GM21786 (cell line): ENCODE data around the gene PHACTR1.
"Not testable (repeated sequence)": the region's sequence is repeated elsewhere in the genome, so short reads cannot be mapped to it uniquely, and the experiment has no call there.

Experiments used
- ATAC-seq: cut with Tn5 transposase; IDR thresholded peaks from one replicate; pipeline ENCODE4 v1.9.1; 2021; ENCODE audit not compliant: unreplicated experiment

The PHACTR1 gene

DNA sequence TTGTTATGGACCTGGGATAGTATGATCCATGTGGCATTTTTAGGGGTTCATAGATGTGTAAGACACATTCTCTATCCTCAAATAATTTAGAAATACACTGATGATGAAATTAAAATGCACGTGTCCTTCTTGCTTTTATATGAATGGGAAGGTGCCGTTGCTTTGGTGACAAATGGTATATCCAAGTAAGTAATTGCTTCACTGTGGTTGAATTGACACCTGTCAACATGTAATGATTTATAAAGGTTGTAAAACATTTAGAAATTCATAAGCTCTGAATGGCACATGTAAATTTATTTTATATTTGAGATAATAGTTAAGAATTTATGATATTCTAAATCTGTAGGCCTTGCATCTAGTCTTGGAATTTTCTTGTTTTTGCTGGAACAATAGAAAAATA, 227.0 kb downstream of the PHACTR1 start:
- no peak for ATAC-seq

GRCh38 chr6:12944001-12944400, 227.4 kb downstream of the PHACTR1 start:
- no peak for ATAC-seq

GRCh38 chr6:12944528-12944927, 228.0 kb downstream of the PHACTR1 start:
- not testable (repeated sequence) for ATAC-seq

DNA sequence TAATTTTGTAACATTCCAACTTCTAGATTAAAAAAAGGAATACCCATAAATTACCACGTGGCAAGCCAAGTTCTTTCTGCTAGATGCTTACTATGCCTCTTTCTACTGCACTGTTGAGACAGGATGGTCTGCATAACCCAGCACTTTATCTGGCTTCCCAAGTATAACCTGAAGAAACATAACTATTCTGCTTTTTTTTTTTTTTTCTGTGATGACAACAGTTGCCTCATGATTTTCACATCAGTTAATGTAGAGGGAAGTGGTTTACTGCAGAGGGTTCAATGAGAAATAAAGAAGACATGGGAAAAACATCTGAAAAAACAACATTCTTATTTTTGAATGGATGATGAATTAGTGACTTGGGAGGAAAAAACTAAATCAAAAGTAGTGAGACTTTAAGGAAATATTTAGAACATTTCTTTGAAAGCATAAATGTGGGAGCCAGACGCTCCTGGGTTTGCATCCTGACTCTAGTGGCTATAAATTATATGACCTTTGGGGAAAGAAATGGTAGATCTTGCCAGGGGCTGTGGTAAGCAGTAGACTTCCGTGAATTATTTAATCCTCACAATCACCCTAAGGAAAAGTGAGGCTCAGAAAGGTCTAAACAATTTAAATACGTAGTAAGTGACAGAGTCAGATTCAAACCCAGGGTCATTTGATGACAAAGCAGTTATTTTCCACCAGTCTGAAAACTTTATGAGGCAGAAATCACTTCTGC, 230.7 kb downstream of the PHACTR1 start:
- ATAC-seq, result no peak

DNA sequence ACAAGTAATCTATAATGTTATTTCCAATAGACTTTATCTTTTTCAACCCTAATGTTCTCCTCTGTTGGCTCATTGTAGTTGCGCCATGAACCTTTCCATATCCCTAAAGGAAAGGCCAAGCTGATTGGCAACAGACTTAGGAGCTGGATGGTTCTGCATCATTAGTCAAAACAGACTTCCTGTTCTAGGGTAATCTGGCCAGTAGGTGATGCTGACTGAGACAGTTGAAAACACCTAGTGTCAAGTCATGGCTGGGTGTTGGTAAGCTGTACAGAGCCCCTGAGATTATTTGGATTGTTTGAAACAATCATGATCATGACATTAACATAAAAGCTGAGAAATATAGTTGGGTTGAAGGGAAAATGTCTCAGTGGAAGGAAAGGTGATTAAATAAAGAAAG, 231.4 kb downstream of the PHACTR1 start:
- ATAC-seq, result no peak

DNA sequence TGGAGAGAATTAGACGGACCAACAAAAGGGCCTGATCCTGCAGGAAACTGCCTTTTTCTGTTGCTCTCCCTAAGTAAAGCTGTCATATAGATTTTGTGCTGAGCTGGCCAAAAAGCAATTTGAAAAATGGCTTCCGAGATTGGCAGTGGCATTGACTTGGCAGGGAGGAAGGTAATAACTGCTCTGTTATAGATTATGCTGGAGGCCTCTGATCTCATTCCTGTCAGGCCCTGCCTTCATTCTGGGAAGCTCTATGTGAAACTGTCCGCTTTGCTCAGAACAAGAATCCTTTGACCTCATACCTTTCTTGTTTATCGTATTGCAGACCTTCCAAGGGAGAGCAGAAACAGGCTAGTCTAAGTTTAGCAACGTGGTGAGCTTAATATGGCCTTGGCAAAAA, 234.4 kb downstream of the PHACTR1 start:
- no peak for ATAC-seq

- ATAC-seq, result no peak
These were observed 234.8 kb downstream of the PHACTR1 start for GRCh38 chr6:12951415-12951814.

- ATAC-seq, result no peak
These were observed 235.8 kb downstream of the PHACTR1 start for GRCh38 chr6:12952318-12952717.

DNA sequence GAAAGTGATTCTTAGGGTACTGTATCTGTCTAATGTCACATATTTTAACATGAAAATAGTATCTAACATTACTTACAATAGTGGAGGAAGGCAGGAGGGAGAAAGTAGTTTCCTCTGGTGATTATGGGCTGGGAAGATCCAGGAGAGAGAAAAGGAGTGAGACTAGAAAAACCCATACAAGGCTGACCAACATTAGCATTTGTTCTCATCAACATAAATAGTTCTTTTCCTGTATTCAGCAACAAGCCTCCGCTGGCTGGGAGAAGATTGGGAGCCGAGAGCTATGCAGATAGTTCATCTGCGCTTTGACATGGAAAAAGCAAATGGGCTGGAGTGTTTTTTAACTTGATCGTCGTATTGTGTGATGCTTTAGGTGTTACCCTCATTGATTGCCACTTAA, 239.4 kb downstream of the PHACTR1 start:
- no peak for ATAC-seq

DNA sequence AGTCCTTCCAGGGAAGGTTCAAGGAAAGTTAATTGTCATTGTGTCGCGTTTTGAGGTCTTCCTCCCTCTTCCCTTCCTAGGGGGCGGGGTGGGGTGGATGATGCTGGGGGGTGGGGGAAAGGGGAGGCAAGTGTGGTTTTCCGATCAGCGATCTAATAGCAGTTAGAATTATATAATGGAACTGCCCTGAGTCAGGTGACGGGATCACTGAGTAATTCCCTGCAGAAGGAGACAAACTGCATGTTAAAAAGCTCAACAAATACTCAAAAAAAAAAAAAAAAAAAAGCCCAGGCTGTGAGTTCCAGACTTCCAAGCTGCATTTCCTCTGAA, 240.4 kb downstream of the PHACTR1 start:
- ATAC-seq, result no peak

DNA sequence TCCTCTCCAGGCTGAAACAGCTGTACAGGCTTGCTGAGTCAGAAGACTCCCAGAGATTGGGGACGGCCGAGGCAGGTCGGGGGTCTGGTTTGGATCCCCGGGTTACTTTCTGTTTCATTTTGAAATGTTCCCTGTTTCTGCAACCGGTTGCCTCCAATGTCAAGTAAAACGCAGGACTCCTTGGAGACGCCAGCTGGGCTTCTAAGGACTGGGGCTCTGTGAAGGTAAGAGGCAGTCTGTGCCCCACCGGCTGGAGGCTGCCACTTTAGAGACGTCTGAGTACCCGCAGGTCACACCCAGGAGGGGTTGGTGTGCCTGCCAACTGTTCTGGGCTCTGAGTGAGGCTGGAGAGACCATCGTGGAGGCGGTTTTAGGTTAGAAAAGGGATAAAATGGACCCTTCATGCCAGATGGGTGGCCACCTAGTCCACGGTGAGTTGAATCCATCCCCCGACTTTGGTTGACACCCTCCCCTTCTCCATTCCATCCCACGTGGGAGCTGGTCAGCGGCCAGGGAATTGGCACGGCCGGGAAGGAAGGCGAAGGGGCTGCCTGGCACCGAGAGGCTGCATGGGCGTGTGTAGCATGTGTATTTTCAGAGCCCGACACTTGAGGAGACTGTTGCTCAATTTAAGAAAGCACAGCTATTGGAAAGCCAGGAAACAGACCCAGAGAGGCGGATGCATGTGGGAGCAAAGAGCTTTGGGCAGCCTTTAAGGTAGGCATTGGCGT, 240.9 kb downstream of the PHACTR1 start:
- no peak for ATAC-seq

GRCh38 chr6:12958052-12958706, 241.6 kb downstream of the PHACTR1 start:
- no peak for ATAC-seq

DNA sequence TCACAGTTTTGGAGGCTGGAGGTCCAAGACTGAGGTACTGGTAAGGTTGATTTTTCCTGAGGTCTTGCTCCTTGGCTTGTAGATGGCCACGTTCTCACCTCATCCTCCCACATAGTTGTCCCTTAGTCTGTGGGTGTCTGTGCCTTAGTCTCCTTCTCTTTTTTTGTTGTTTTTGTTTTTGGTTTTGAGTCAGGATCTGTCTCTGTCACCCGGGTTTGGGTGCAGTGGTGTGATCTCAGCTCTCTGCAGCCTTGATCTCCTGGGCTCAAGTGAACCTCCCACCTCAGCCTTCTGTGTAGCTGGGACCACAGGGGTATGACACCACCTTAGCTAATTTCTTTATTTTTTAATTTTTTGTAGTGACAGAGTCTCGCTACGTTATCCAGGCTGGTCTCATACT, 245.2 kb downstream of the PHACTR1 start:
- no peak for ATAC-seq

DNA sequence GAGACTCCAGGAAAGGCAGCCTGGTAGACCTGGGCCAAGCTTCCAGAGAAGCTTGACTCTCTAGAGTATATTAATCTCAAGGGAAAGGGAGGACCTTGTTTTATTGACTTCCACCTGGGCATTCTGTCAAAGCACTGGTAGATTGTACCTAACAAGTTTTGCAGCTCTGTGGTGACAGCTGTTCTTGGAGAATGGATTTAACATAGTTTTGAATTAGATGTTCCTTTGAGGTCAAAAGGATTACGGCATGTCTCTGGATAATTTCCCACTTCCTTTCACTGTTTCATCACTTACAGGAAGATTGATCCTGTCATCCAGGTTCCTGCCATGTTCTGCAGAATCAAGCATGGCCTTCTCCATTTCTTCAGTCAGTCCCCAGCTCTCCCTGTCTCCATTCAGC, 246.0 kb downstream of the PHACTR1 start:
- ATAC-seq, result no peak

- ATAC-seq, result no peak
These were observed 246.4 kb downstream of the PHACTR1 start for GRCh38 chr6:12962987-12963386.

DNA sequence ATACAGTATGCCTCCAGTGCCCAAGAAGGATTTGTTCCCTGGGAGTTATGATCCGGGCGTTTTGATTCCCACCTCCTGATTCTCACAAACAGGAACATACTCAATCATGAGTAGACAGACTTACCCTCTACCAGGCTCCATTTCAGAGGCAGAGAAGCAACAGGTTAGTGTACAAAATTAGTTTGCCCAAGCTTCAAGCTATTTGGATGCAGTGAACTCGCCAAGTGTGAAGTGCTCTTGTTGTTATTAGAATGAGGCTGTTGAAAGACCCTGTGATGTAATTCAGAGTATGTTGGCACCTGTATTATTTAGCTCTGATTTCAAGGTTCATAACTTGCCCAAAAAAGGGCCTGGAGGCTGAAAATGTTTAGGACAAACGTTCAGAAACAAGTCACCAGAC, 247.0 kb downstream of the PHACTR1 start:
- ATAC-seq, result no peak

- no peak for ATAC-seq
These were observed 251.1 kb downstream of the PHACTR1 start for GRCh38 chr6:12967686-12968085.

- no peak for ATAC-seq
These were observed 251.7 kb downstream of the PHACTR1 start for GRCh38 chr6:12968290-12968689.

DNA sequence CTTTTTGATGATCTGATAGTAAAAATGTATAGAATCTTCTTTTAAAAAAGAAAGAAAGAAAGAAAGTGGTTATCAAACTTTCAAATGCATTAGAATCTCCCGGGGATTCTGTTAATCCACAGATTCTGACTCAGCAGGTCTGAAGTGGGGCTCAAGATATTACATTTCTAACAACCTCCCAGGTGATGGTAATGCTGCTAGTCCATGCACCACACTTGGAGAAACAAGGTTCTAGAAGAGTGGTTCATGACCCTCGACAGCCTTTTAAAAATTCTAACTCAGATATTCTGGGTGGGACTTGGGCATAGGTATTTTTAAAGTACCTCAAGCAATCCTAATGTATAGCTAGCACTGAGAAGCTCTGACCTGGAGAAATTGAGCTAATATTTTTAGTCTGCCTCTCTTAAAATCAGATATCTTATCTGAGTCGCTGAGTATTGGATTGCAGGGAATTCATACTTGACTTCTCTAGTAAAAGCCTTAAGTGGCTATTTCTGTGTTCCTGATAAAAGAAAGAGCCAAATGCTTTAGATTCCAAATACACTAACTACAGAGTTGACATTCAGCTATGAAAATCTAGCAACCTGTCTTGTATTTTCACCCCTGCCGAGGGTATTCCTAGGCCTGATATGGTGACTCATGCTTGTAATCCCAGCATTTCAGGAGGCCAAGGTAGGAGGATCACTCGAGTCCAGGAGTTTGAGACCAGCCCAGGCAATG, 252.4 kb downstream of the PHACTR1 start:
- ATAC-seq, result no peak

- no peak for ATAC-seq
These were observed 253.4 kb downstream of the PHACTR1 start for GRCh38 chr6:12969966-12970365.

DNA sequence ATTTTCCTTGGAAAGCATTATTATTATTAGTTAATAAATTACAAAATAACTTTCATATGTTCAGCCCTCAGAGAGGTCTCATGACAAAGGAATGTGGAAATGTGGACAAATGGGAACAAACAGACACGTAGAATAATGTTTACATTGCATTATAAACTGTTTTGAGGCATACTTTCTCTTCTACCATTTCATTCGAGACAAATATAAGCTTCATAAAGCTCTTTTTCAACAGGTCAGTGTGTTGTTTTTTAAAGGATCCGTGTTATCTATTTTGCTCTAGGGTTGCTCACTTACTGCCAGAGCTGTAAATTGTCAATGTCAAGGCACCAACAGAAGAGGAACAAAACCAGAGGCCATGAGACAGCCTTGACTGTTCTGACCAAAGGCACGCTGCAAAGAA, 256.8 kb downstream of the PHACTR1 start:
- ATAC-seq, result no peak

GRCh38 chr6:12974551-12974950, 258.0 kb downstream of the PHACTR1 start:
- no peak for ATAC-seq
